H1 (cell line): ENCODE measurements around the gene OR2T33. TPM values are rescaled to one million over a fixed set of nuclear protein-coding genes. Genes with fewer than 3 reads are reported as not detected.

Experiments used
- polyA plus RNA-seq, 7 experiments: library from polyadenylated mRNA; depleted of rRNA in 3 of 7; stranded (reverse) in 5 of 7; unstranded in 2 of 7; fragments of >200 nt in 5 of 7; fragments of 200-250 nt in 2 of 7; gene quantifications; 1 replicate in 5 of 7; 2 replicates in 1 of 7; 4 replicates in 1 of 7; pipeline versions ENCODE4 v1.2.1 to v1.2.3, GENCODE V29; 2011 to 2013; ENCODE audit warnings: missing spikeins in 2 of 7, mixed read lengths in 2 of 7
- total RNA-seq: library from RNA; stranded (reverse); fragmentation: NEBNext Ultra II Directional; extraction: Animal tissue kit (Norgen Biotek cat#: 25700); gene quantifications from 2 replicates; pipeline ENCODE4 v1.2.1, GENCODE V29; 2021

OR2T33 gene
- total and polyA plus RNA-seq, 2 of the 8 experiments (the other 6 are each of a cell fraction or from before 2014, with no cell fraction given) = not detected

Other genes with a start within 250 kb of the OR2T33 start
- 0.10 TPM in 1 of 2 replicates, not detected in the other for gene OR2L2, start 247.9 kb downstream of the OR2T33 start, total RNA-seq
- gene OR2L2, start 247.9 kb downstream of the OR2T33 start, polyA plus RNA-seq (2011; rRNA removed) = not detected in 2 replicates
- not detected in 2 replicates for gene OR2L3, start 231.1 kb downstream of the OR2T33 start, total RNA-seq
- not detected in 2 replicates for gene OR2L3, start 231.1 kb downstream of the OR2T33 start, polyA plus RNA-seq (2011; rRNA removed)
- not detected in 2 replicates for gene OR2L13, start 182.8 kb downstream of the OR2T33 start, total RNA-seq
- gene OR2L13, start 182.8 kb downstream of the OR2T33 start, polyA plus RNA-seq (2011; rRNA removed) = not detected in 2 replicates
- not detected in 2 replicates for gene OR2M5, start 132.8 kb downstream of the OR2T33 start, total RNA-seq
- not detected in 2 replicates for gene OR2M5, start 132.8 kb downstream of the OR2T33 start, polyA plus RNA-seq (2011; rRNA removed)
- gene OR2M2, start 103.2 kb downstream of the OR2T33 start, total RNA-seq = not detected in 2 replicates
- not detected in 2 replicates for gene OR2M2, start 103.2 kb downstream of the OR2T33 start, polyA plus RNA-seq (2011; rRNA removed)
- gene OR2M3, start 80.7 kb downstream of the OR2T33 start, total RNA-seq = not detected in 2 replicates
- not detected in 2 replicates for gene OR2M3, start 80.7 kb downstream of the OR2T33 start, polyA plus RNA-seq (2011; rRNA removed)
- gene OR2M4, start 46.6 kb downstream of the OR2T33 start, total RNA-seq = not detected in 2 replicates
- not detected in 2 replicates for gene OR2M4, start 46.6 kb downstream of the OR2T33 start, polyA plus RNA-seq (2011; rRNA removed)
- gene OR2T12, start 25.4 kb upstream of the OR2T33 start, total RNA-seq = not detected in 2 replicates
- not detected in 2 replicates for gene OR2T12, start 25.4 kb upstream of the OR2T33 start, polyA plus RNA-seq (2011; rRNA removed)
- not detected in 2 replicates for gene OR2M7, start 46.6 kb upstream of the OR2T33 start, total RNA-seq
- not detected in 2 replicates for gene OR2M7, start 46.6 kb upstream of the OR2T33 start, polyA plus RNA-seq (2011; rRNA removed)
- not detected in 2 replicates for gene OR14C36, start 70.8 kb upstream of the OR2T33 start, total RNA-seq
- not detected in 2 replicates for gene OR14C36, start 70.8 kb upstream of the OR2T33 start, polyA plus RNA-seq (2011; rRNA removed)
- gene OR2T4, start 83.7 kb upstream of the OR2T33 start, total RNA-seq = not detected in 2 replicates
- gene OR2T4, start 83.7 kb upstream of the OR2T33 start, polyA plus RNA-seq (2011; rRNA removed) = not detected in 2 replicates
- gene OR2T6, start 97.8 kb upstream of the OR2T33 start, total RNA-seq = not detected in 2 replicates
- gene OR2T6, start 97.8 kb upstream of the OR2T33 start, polyA plus RNA-seq (2011; rRNA removed) = not detected in 2 replicates
- gene OR2T1, start 125.1 kb upstream of the OR2T33 start, total RNA-seq = not detected in 2 replicates
- not detected in 2 replicates for gene OR2T1, start 125.1 kb upstream of the OR2T33 start, polyA plus RNA-seq (2011; rRNA removed)
- not detected in 2 replicates for gene OR2T2, start 167.7 kb upstream of the OR2T33 start, total RNA-seq
- not detected in 2 replicates for gene OR2T2, start 167.7 kb upstream of the OR2T33 start, polyA plus RNA-seq (2011; rRNA removed)
- gene OR2T3, start 195.4 kb upstream of the OR2T33 start, total RNA-seq = not detected in 2 replicates
- gene OR2T3, start 195.4 kb upstream of the OR2T33 start, polyA plus RNA-seq (2011; rRNA removed) = not detected in 2 replicates
- not detected in 2 replicates for gene OR2T5, start 210.6 kb upstream of the OR2T33 start, total RNA-seq
- gene OR2T5, start 210.6 kb upstream of the OR2T33 start, polyA plus RNA-seq (2011; rRNA removed) = not detected in 2 replicates
- gene OR2G6, start 230.1 kb upstream of the OR2T33 start, total RNA-seq = not detected in 2 replicates
- not detected in 2 replicates for gene OR2G6, start 230.1 kb upstream of the OR2T33 start, polyA plus RNA-seq (2011; rRNA removed)